ENCODE data around the gene XPC. TPM values are rescaled to one million over a fixed set of nuclear protein-coding genes. Genes with fewer than 3 reads are reported as not detected.

Gene XPC
- total RNA-seq, 2 experiments from 2014 or later: 22.7 to 38.6 TPM

DNA sequence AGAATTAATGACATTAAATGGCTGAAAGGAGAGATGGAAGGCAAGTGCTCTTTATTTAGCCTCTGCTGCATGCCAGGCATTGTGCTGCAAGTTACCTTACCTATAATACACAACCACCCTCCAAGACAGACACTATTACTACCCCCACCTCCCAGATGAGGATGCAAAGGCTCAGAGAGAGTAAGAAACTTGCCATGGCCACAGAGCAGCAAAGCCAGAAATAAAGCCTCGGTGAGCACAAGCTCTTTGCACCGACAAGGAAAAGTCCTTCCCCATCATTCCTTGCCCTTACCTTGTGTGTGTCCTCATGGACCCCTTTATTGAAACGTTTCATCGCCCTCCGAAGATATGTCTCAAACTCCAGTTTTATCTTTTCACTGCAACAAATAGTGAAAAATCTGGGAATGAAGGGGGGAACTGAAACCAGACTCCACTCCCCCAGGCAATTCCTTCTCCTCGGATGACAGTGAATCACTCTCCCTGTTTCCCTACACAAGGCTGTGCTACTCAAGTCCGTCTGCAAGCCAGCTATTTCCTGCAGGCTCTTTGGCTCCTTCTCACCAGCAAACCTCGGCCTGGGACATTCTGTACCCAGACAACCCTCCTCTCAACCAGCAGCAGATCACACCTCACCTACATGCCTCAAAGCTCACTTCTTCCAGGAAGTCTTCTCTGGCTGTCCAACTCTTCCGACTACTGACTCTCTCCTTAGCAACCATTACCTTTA is 11.4 kb downstream of the XPC start:
- Histone ChIP-seq H3K79me2 (ENCODE audit: insufficient read depth, low read depth, low read length) (no peaks in the 10 kb centered on the region), H3K4me3 (ENCODE audit: low read depth, low read length, poor library complexity, severe bottlenecking) (no peak overlapping the region), H3K27ac (ENCODE audit: low read depth, low read length, poor library complexity, severe bottlenecking) (no peak overlapping the region), H2AFZ (ENCODE audit: low read length) (no peak overlapping the region), H3K4me1 (ENCODE audit: insufficient read depth, low read length, poor library complexity, severe bottlenecking) (no peaks in the 10 kb centered on the region), H3K9me3 (ENCODE audit: low read length) (peaks cover 6% of the 10 kb centered on the region), H4K20me1 (ENCODE audit: insufficient read depth, low read length) (no peaks in the 10 kb centered on the region), H3K9me2 (ENCODE audit: insufficient read depth, low read length) (no peaks in the 10 kb centered on the region), H3K36me3 (ENCODE audit: insufficient read depth, low read length) (peaks cover 94% of the 10 kb centered on the region), H3K4me2 (ENCODE audit: low read length) (no peak overlapping the region)
- intact Hi-C loops (cut with micrococcal nuclease; ENCODE audit: unreplicated experiment): no loop called here
- BruUV-seq (replicated peaks): no TSS peak
- DNase-seq (ENCODE audit: low spot score): no peak
- ChIA-PET POLR2A (interaction anchor here (1.2 to 2.0 kb wide), 2 partner anchors 8 to 11 kb away, joined by 4 to 5 read pairs; partner anchors contain the start of genes LSM3 and XPC), CTCF (ENCODE audit: unreplicated experiment) (interaction anchor here (0.9 to 1.4 kb wide), 2 partner anchors 11 to 14 kb away, joined by 3 to 4 read pairs; partner anchors contain the start of genes LSM3 and XPC)
- no peak for TF ChIP-seq EZH2phosphoT487 (IDR thresholded peaks at IDR 0.05; ENCODE audit: borderline replicate concordance, low read depth, low read length)
- TF ChIP-seq, protein P1, sequence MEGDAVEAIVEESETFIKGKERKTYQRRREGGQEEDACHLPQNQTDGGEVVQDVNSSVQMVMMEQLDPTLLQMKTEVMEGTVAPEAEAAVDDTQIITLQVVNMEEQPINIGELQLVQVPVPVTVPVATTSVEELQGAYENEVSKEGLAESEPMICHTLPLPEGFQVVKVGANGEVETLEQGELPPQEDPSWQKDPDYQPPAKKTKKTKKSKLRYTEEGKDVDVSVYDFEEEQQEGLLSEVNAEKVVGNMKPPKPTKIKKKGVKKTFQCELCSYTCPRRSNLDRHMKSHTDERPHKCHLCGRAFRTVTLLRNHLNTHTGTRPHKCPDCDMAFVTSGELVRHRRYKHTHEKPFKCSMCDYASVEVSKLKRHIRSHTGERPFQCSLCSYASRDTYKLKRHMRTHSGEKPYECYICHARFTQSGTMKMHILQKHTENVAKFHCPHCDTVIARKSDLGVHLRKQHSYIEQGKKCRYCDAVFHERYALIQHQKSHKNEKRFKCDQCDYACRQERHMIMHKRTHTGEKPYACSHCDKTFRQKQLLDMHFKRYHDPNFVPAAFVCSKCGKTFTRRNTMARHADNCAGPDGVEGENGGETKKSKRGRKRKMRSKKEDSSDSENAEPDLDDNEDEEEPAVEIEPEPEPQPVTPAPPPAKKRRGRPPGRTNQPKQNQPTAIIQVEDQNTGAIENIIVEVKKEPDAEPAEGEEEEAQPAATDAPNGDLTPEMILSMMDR (conservative IDR thresholded peaks at IDR 0.05; ENCODE audit: low read length): no peak

DNA sequence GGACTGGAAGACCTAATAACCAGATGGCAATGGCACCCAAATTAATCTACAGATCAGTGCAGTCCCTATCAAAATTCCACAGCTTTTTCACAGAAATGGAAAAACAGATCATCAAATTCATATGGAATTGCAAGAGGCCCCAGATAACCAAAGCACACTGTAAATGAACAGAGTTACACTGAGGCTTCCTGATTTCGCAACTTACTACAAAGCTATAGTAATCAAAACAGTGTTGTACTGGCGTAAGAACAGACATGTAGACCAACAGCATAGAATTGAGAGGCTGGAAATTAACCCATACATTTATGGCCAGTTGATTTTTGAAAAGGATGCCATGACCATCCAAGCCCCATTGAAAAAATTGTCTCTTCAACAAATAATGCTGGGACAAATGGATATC is 16.2 kb downstream of the XPC start:
- intact Hi-C loops (cut with micrococcal nuclease; ENCODE audit: unreplicated experiment): no loop called here
- Histone ChIP-seq H2AFZ (ENCODE audit: low read length) (no peak overlapping the region), H3K9me2 (ENCODE audit: insufficient read depth, low read length) (no peaks in the 10 kb centered on the region), H3K4me3 (ENCODE audit: low read depth, low read length, poor library complexity, severe bottlenecking) (no peak overlapping the region), H3K36me3 (ENCODE audit: insufficient read depth, low read length) (peaks cover 94% of the 10 kb centered on the region), H3K9me3 (ENCODE audit: low read length) (peaks cover 20% of the 10 kb centered on the region), H3K79me2 (ENCODE audit: insufficient read depth, low read depth, low read length) (no peaks in the 10 kb centered on the region), H3K27ac (ENCODE audit: low read depth, low read length, poor library complexity, severe bottlenecking) (no peak overlapping the region), H4K20me1 (ENCODE audit: insufficient read depth, low read length) (no peaks in the 10 kb centered on the region), H3K4me1 (ENCODE audit: insufficient read depth, low read length, poor library complexity, severe bottlenecking) (no peaks in the 10 kb centered on the region), H3K4me2 (ENCODE audit: low read length) (no peak overlapping the region)
- TF ChIP-seq EZH2phosphoT487 (IDR thresholded peaks at IDR 0.05; ENCODE audit: borderline replicate concordance, low read depth, low read length): no peak
- TF ChIP-seq, protein P1 (conservative IDR thresholded peaks at IDR 0.05; ENCODE audit: low read length): no peak
- no TSS peak for BruUV-seq (replicated peaks)
- POLR2A ChIA-PET: no interaction called here
- CTCF ChIA-PET (ENCODE audit: unreplicated experiment): no interaction called here
- DNase-seq (ENCODE audit: low spot score): no peak

DNA sequence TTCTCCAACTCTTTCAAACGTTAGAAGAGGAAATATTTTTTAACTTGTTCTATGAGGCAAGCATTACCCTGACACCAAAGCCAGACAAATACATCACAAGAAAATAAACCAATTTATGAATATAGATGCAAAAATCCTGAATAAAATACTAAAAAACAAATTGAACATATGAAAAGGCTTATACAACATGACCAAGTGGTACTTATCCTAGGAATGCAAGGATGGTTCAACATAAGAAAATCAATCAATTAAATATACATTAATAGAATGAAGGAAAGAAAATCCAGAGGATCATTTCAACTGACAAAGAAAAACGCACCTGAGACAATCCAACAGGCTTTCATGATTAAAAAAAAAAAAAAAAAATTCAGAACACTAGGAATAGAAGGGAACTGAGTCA is 17.1 kb downstream of the XPC start:
- H3K4me3 ChIP-seq (ENCODE audit: low read depth, low read length, poor library complexity, severe bottlenecking): no peak overlapping the region
- POLR2A ChIA-PET: no interaction called here
- H3K36me3 ChIP-seq (ENCODE audit: insufficient read depth, low read length): peaks cover 96% of the 10 kb centered on the region

More for the DNA sequence above, 17.1 kb downstream of the XPC start:
- intact Hi-C loops (cut with micrococcal nuclease; ENCODE audit: unreplicated experiment): no loop called here
- BruUV-seq (replicated peaks): no TSS peak
- CTCF ChIA-PET (ENCODE audit: unreplicated experiment): no interaction called here
- H3K4me2 ChIP-seq (ENCODE audit: low read length): no peak overlapping the region
- no peak overlapping the region for H3K27ac ChIP-seq (ENCODE audit: low read depth, low read length, poor library complexity, severe bottlenecking)
- H3K9me3 ChIP-seq (ENCODE audit: low read length): peaks cover 20% of the 10 kb centered on the region
- TF ChIP-seq EZH2phosphoT487 (IDR thresholded peaks at IDR 0.05; ENCODE audit: borderline replicate concordance, low read depth, low read length): no peak
- TF ChIP-seq, protein P1 (conservative IDR thresholded peaks at IDR 0.05; ENCODE audit: low read length): no peak
- H3K79me2 ChIP-seq (ENCODE audit: insufficient read depth, low read depth, low read length): no peaks in the 10 kb centered on the region
- no peaks in the 10 kb centered on the region for H3K4me1 ChIP-seq (ENCODE audit: insufficient read depth, low read length, poor library complexity, severe bottlenecking)
- H4K20me1 ChIP-seq (ENCODE audit: insufficient read depth, low read length): no peaks in the 10 kb centered on the region
- DNase-seq (ENCODE audit: low spot score): no peak
- no peak overlapping the region for H2AFZ ChIP-seq (ENCODE audit: low read length)
- no peaks in the 10 kb centered on the region for H3K9me2 ChIP-seq (ENCODE audit: insufficient read depth, low read length)

All from OCI-LY7 (cell line).